Activated naive CD4-positive, alpha-beta T cell (primary cell): Measurements from ENCODE around the gene CKM.
"Not testable (repeated sequence)": the region's sequence is repeated elsewhere in the genome, so short reads cannot be mapped to it uniquely, and the experiment has no call there.

Experiments
- DNase-seq, 4 experiments: peaks; one replicate each; lab custom pipeline; 2025; lab: John Stamatoyannopoulos, UW

Gene CKM

GRCh38 chr19:45290381-45290931, 32.2 kb downstream of the CKM start:
- DNase-seq = no peak

- no peak for DNase-seq
Measured at GRCh38 chr19:45283443-45284033, 39.1 kb downstream of the CKM start.

GRCh38 chr19:45280471-45280961, 42.2 kb downstream of the CKM start:
- no peak for DNase-seq

GRCh38 chr19:45279587-45280192, 43.0 kb downstream of the CKM start:
- no peak for DNase-seq

GRCh38 chr19:45278087-45278486, 44.6 kb downstream of the CKM start:
- no peak for DNase-seq

GRCh38 chr19:45276284-45276687, 46.4 kb downstream of the CKM start:
- no peak for DNase-seq

GRCh38 chr19:45275370-45275971, 47.2 kb downstream of the CKM start:
- DNase-seq = no peak

GRCh38 chr19:45273521-45273855, 49.2 kb downstream of the CKM start:
- DNase-seq = no peak

GRCh38 chr19:45271735-45272108, 51.0 kb downstream of the CKM start:
- no peak for DNase-seq

- DNase-seq = no peak
Measured at GRCh38 chr19:45271098-45271734, 51.5 kb downstream of the CKM start.

GRCh38 chr19:45269939-45270338, 52.7 kb downstream of the CKM start:
- DNase-seq = not testable (repeated sequence)

- no peak for DNase-seq
Measured at GRCh38 chr19:45267296-45267695, 55.4 kb downstream of the CKM start.

GRCh38 chr19:45265375-45265774, 57.3 kb downstream of the CKM start:
- DNase-seq = no peak

- no peak for DNase-seq
Measured at GRCh38 chr19:45264781-45265317, 57.8 kb downstream of the CKM start.

GRCh38 chr19:45263013-45263412, 59.7 kb downstream of the CKM start:
- DNase-seq = no peak

GRCh38 chr19:45262570-45262969, 60.1 kb downstream of the CKM start:
- no peak for DNase-seq

- DNase-seq = no peak
Measured at GRCh38 chr19:45258862-45259261, 63.8 kb downstream of the CKM start.

GRCh38 chr19:45256836-45257235, 65.8 kb downstream of the CKM start:
- no peak for DNase-seq
